Measurements from ENCODE around the gene CCDC69. TPM values are rescaled to one million over a fixed set of nuclear protein-coding genes. Genes with fewer than 3 reads are reported as not detected.
A peak's percentile ranks its signal among the peaks of the same experiment; 100 is the strongest.
"Not testable (repeated sequence)": the region's sequence is repeated elsewhere in the genome, so short reads cannot be mapped to it uniquely, and the experiment has no call there.

The CCDC69 gene
- total RNA-seq, 2 experiments from 2014 or later: 68.0 to 68.9 TPM

DNA sequence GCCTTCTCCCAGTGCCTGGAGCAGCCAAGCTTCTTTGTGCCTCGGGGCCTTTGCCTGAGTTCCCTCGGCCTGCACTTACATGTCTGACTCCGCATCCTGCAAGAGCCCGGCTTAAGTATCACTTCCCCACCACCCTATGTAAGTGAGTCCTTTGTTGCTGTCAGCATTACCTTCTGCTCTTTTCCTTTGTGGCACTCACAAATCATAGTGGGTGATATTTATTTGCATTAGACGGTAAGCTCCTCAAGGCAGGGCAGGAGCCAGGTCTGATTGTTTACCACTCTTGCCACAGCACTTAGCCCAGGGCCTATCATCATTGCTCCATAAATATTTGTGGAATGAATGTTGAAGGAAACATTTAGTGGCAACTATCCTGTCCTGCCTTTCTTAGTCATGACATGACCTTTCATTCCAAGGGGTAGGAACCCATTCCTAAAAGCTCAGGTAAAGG, 33.9 kb upstream of the CCDC69 start:
- Mint-ChIP-seq H3K36me3 (ENCODE audit: low read depth) (peaks cover 10% of the 10 kb centered on the region), H3K9me3 (no peaks in the 10 kb centered on the region), H3K27me3 (no peaks in the 10 kb centered on the region), H3K27ac (no peak overlapping the region), H3K4me3 (no peak overlapping the region), H3K4me1 (ENCODE audit: low read depth) (peaks cover 36% of the 10 kb centered on the region)
- Histone ChIP-seq H3K9me3 (ENCODE audit: control insufficient read depth in 1 of 2, insufficient read depth in 1 of 2, low read length in 2 of 2) (no peaks in the 10 kb centered on the region), H3K36me3 (ENCODE audit: insufficient read depth, low read length) (peaks cover 4% of the 10 kb centered on the region), H3K4me3 (ENCODE audit: low read length) (no peak overlapping the region), H3K27ac (ENCODE audit: low read depth in 1 of 2, low read length in 2 of 2) (no peak overlapping the region), H3K27me3 (ENCODE audit: control insufficient read depth in 1 of 2, insufficient read depth in 2 of 2, low read length in 2 of 2) (no peaks in the 10 kb centered on the region), H3K4me1 (ENCODE audit: insufficient read depth, low read length) (peaks cover 19% of the 10 kb centered on the region)
- CTCF ChIA-PET: no interaction called here
- ATAC-seq (ENCODE audit: poor library complexity): no peak
- POLR2A ChIA-PET: no interaction called here
- TF ChIP-seq, protein P1, sequence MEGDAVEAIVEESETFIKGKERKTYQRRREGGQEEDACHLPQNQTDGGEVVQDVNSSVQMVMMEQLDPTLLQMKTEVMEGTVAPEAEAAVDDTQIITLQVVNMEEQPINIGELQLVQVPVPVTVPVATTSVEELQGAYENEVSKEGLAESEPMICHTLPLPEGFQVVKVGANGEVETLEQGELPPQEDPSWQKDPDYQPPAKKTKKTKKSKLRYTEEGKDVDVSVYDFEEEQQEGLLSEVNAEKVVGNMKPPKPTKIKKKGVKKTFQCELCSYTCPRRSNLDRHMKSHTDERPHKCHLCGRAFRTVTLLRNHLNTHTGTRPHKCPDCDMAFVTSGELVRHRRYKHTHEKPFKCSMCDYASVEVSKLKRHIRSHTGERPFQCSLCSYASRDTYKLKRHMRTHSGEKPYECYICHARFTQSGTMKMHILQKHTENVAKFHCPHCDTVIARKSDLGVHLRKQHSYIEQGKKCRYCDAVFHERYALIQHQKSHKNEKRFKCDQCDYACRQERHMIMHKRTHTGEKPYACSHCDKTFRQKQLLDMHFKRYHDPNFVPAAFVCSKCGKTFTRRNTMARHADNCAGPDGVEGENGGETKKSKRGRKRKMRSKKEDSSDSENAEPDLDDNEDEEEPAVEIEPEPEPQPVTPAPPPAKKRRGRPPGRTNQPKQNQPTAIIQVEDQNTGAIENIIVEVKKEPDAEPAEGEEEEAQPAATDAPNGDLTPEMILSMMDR (IDR thresholded peaks at IDR 0.05): no peak
- peak in 2 of 14 experiments; percentile 39 to 45 for DNase-seq
- intact Hi-C loops (cut with DNase I, micrococcal nuclease): loop anchor here in 1 of 2 experiments (5.0 to 10.0 kb wide), 3 partner anchors 473 to 1703 kb away; partner anchors contain the start of gene CSNK1A1

GRCh38 chr5:151255621-151256286, 31.9 kb upstream of the CCDC69 start:
- H3K36me3 Mint-ChIP-seq (ENCODE audit: low read depth): no peaks in the 10 kb centered on the region
- Histone ChIP-seq H3K9me3 (ENCODE audit: control insufficient read depth in 1 of 2, insufficient read depth in 1 of 2, low read length in 2 of 2) (no peaks in the 10 kb centered on the region), H3K4me1 (ENCODE audit: insufficient read depth, low read length) (peaks cover 35% of the 10 kb centered on the region), H3K27ac (ENCODE audit: low read depth in 1 of 2, low read length in 2 of 2) (no peak overlapping the region), H3K4me3 (ENCODE audit: low read length) (no peak overlapping the region), H3K27me3 (ENCODE audit: control insufficient read depth in 1 of 2, insufficient read depth in 2 of 2, low read length in 2 of 2) (no peaks in the 10 kb centered on the region), H3K36me3 (ENCODE audit: insufficient read depth, low read length) (peaks cover 2% of the 10 kb centered on the region)
- H3K27ac Mint-ChIP-seq: no peak overlapping the region
- H3K9me3 Mint-ChIP-seq: no peaks in the 10 kb centered on the region
- H3K27me3 Mint-ChIP-seq: no peaks in the 10 kb centered on the region
- H3K4me1 Mint-ChIP-seq (ENCODE audit: low read depth): peaks cover 54% of the 10 kb centered on the region
- intact Hi-C loops (cut with DNase I, micrococcal nuclease): loop anchor here in 1 of 2 experiments (5.0 to 10.0 kb wide), 3 partner anchors 471 to 1701 kb away; partner anchors contain the start of gene CSNK1A1
- TF ChIP-seq, protein P1 (IDR thresholded peaks at IDR 0.05): no peak
- DNase-seq: peak in 2 of 14 experiments; percentile 33 to 36
- no peak for ATAC-seq (ENCODE audit: poor library complexity)
- H3K4me3 Mint-ChIP-seq: no peak overlapping the region
- ChIA-PET CTCF (no interaction called here), POLR2A (no interaction called here)

- H3K9me3 ChIP-seq (ENCODE audit: control insufficient read depth in 1 of 2, insufficient read depth in 1 of 2, low read length in 2 of 2); POLR2A ChIA-PET; H3K9me3 Mint-ChIP-seq; H3K27ac ChIP-seq (ENCODE audit: low read depth in 1 of 2, low read length in 2 of 2); DNase-seq; H3K27ac Mint-ChIP-seq; H3K4me3 ChIP-seq (ENCODE audit: low read length); H3K27me3 Mint-ChIP-seq; H3K36me3 Mint-ChIP-seq (ENCODE audit: low read depth); CTCF ChIA-PET; H3K27me3 ChIP-seq (ENCODE audit: control insufficient read depth in 1 of 2, insufficient read depth in 2 of 2, low read length in 2 of 2); H3K4me3 Mint-ChIP-seq; ATAC-seq (ENCODE audit: poor library complexity); H3K36me3 ChIP-seq (ENCODE audit: insufficient read depth, low read length): not testable (repeated sequence)
- H3K4me1 Mint-ChIP-seq (ENCODE audit: low read depth): peaks cover 61% of the 10 kb centered on the region
- intact Hi-C loops (cut with DNase I, micrococcal nuclease): loop anchor here (5.0 to 10.0 kb wide), 7 partner anchors 43 to 1700 kb away; partner anchors contain the start of genes ANXA6 (in 1 of the 2), ATOX1 (in 1 of the 2), CSNK1A1 (in 1 of the 2) and G3BP1 (in 1 of the 2)
- peaks cover 42% of the 10 kb centered on the region for H3K4me1 ChIP-seq (ENCODE audit: insufficient read depth, low read length)
Observed at GRCh38 chr5:151254990-151255389, 31.1 kb upstream of the CCDC69 start.

All from CD4-positive, alpha-beta T cell (primary cell).